ENCODE measurements around the gene CIB2.

Gene CIB2

DNA sequence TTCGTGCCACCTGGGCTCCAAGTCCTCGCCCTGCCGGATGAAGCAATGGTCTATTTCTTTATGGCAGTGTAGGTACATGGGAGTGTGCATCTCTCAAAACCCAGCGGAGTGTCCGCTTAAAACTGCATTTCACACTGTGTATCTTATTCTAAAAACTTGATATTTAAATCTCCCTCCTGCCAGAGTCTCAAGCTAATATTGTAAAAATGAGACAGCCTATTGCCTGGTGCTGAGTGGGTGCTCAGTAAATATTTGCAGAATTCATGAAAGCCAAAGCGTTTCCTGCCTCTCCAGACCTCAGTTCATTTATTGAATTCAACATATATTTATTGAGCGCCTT lies 53.4 kb downstream of the CIB2 start:
- H4K20me1 ChIP-seq (ENCODE audit: insufficient read depth, low read length), result no peaks in the 10 kb centered on the region
- H2AFZ ChIP-seq (ENCODE audit: low read depth, low read length), result peak overlapping the region; percentile 97
- peaks cover 6% of the 10 kb centered on the region for H3K36me3 ChIP-seq (replicated peaks; ENCODE audit: low read depth, low read length)
- H3K4me2 ChIP-seq (ENCODE audit: low read length), result peak overlapping the region; percentile 92
- H3K4me1 ChIP-seq (ENCODE audit: low read length), result peaks cover 15% of the 10 kb centered on the region
- TF ChIP-seq EZH2phosphoT487 (IDR thresholded peaks at IDR 0.05; ENCODE audit: low read depth), result no peak
- TF ChIP-seq, protein P1, sequence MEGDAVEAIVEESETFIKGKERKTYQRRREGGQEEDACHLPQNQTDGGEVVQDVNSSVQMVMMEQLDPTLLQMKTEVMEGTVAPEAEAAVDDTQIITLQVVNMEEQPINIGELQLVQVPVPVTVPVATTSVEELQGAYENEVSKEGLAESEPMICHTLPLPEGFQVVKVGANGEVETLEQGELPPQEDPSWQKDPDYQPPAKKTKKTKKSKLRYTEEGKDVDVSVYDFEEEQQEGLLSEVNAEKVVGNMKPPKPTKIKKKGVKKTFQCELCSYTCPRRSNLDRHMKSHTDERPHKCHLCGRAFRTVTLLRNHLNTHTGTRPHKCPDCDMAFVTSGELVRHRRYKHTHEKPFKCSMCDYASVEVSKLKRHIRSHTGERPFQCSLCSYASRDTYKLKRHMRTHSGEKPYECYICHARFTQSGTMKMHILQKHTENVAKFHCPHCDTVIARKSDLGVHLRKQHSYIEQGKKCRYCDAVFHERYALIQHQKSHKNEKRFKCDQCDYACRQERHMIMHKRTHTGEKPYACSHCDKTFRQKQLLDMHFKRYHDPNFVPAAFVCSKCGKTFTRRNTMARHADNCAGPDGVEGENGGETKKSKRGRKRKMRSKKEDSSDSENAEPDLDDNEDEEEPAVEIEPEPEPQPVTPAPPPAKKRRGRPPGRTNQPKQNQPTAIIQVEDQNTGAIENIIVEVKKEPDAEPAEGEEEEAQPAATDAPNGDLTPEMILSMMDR (IDR thresholded peaks at IDR 0.05; ENCODE audit: low read depth, low read length), result no peak
- no peak overlapping the region for H3K27ac ChIP-seq (ENCODE audit: low read length)
- no peaks in the 10 kb centered on the region for H3K79me2 ChIP-seq (ENCODE audit: low read length)
- H3K9ac ChIP-seq (ENCODE audit: low read length), result peak overlapping the region; percentile 56
- H3K27me3 ChIP-seq (ENCODE audit: low read depth, low read length), result peaks cover 5% of the 10 kb centered on the region; the same call in 1 of the 2 replicates
- peak overlapping the region; percentile 93 for H3K4me3 ChIP-seq (ENCODE audit: low read length)
- H3K9me3 ChIP-seq (ENCODE audit: insufficient read depth, low read length), result no peaks in the 10 kb centered on the region

DNA sequence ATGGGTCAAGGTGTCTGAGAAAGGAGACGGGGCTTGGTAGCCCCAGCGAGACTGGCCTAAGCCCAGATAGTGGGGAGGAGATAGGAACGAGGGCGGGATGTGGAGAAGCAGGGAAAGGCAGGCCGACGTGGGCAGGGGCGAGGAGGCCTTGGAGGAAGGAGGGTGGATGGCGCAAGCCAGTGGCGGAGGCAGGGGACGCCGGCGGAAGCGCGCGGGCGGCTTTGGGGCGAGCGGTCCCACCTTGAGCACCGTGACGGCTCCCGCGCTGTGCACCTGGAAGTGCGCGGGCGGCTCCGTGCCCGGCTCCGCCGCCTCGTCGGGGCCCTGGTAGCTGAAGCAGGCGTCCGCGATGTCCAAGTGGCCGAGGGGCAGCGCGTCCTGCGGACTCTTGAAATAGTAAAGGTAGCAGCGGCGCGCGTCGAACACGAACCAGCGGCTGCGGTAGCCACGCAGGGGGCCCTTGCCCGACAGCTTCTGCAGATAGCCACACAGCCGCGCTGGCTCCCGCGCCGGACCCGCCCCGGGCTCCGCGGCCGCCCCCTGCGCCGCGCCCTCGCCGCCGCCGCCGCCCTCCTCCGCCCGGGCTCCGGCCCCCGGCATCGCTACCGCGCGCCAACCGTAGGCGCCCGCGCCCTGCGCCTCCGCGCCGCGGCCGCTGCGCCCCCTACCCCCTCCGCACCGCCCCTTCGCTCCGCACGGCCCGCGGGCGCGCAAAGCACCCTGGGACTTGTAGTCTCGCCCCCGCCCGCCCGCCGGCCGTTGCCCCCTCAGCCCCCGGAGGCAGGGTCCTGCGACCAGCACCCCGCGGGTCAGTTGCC lies 54.0 kb downstream of the CIB2 start, which contains the start of gene TBC1D2B:
Gene TBC1D2B, minus strand, starts transcription at position 659 of the 818 bp plus-strand sequence. Its CDS starts 59 bp downstream, at position 600.
- Histone ChIP-seq H3K36me3 (replicated peaks; ENCODE audit: low read depth, low read length) (peaks cover 6% of the 10 kb centered on the region), H3K9ac (ENCODE audit: low read length) (peak within 1 kb of the TSS; percentile 62), H3K79me2 (ENCODE audit: low read length) (no peaks in the 10 kb centered on the region), H4K20me1 (ENCODE audit: insufficient read depth, low read length) (peaks cover 2% of the 10 kb centered on the region; the same call in 1 of the 2 replicates), H3K27ac (ENCODE audit: low read length) (no peak within 1 kb of the TSS), H2AFZ (ENCODE audit: low read depth, low read length) (peak within 1 kb of the TSS; percentile 97), H3K27me3 (ENCODE audit: low read depth, low read length) (peaks cover 11% of the 10 kb centered on the region; the same call in 1 of the 2 replicates), H3K4me1 (ENCODE audit: low read length) (peaks cover 10% of the 10 kb centered on the region), H3K4me3 (ENCODE audit: low read length) (peak within 1 kb of the TSS; percentile 93), H3K4me2 (ENCODE audit: low read length) (peak within 1 kb of the TSS; percentile 96), H3K9me3 (ENCODE audit: insufficient read depth, low read length) (no peaks in the 10 kb centered on the region)
- TF ChIP-seq EZH2phosphoT487 (IDR thresholded peaks at IDR 0.05; ENCODE audit: low read depth), result no peak
- TF ChIP-seq, protein P1 (IDR thresholded peaks at IDR 0.05; ENCODE audit: low read depth, low read length), result no peak

- H4K20me1 ChIP-seq (ENCODE audit: insufficient read depth, low read length), result peaks cover 6% of the 10 kb centered on the region; the same call in 1 of the 2 replicates
- no peaks in the 10 kb centered on the region for H3K9me3 ChIP-seq (ENCODE audit: insufficient read depth, low read length)
- peaks cover 12% of the 10 kb centered on the region; the same call in 1 of the 2 replicates for H3K27me3 ChIP-seq (ENCODE audit: low read depth, low read length)
- H3K27ac ChIP-seq (ENCODE audit: low read length), result no peak overlapping the region
- no peaks in the 10 kb centered on the region for H3K79me2 ChIP-seq (ENCODE audit: low read length)
- TF ChIP-seq EZH2phosphoT487 (IDR thresholded peaks at IDR 0.05; ENCODE audit: low read depth), result no peak
- TF ChIP-seq, protein P1 (IDR thresholded peaks at IDR 0.05; ENCODE audit: low read depth, low read length), result no peak
- peak overlapping the region; percentile 62 for H3K9ac ChIP-seq (ENCODE audit: low read length)
- peak overlapping the region; percentile 96 for H3K4me2 ChIP-seq (ENCODE audit: low read length)
- peaks cover 9% of the 10 kb centered on the region; the same call in 1 of the 2 replicates for H3K4me1 ChIP-seq (ENCODE audit: low read length)
- H2AFZ ChIP-seq (ENCODE audit: low read depth, low read length), result peak overlapping the region; percentile 63; the same call in 1 of the 2 replicates
- H3K36me3 ChIP-seq (replicated peaks; ENCODE audit: low read depth, low read length), result peaks cover 6% of the 10 kb centered on the region
- peak overlapping the region; percentile 93 for H3K4me3 ChIP-seq (ENCODE audit: low read length)
Observed at GRCh38 chr15:78076231-78077052, 54.8 kb downstream of the CIB2 start.
